Trophoblast cell (in vitro differentiated cells and primary cell): ENCODE results near the gene SLC25A44.

Experiments
- DNase-seq, 2 donors: peaks; one replicate each; pipeline ENCODE4 v3.0.0-alpha.2; 2016
- H2AFZ ChIP-seq: 2 replicates; pipeline ENCODE4 v1.6.1; 2013; ENCODE audit warnings: low read length, moderate library complexity, mild to moderate bottlenecking; ENCODE audit not compliant: insufficient read depth, poor library complexity
- H2AK5ac ChIP-seq: 2 replicates; pipeline ENCODE4 v1.6.1; 2013; ENCODE audit warnings: mild to moderate bottlenecking, low read length
- H2BK120ac ChIP-seq: 2 replicates; pipeline ENCODE4 v1.6.1; 2013; ENCODE audit warnings: low read length, mild to moderate bottlenecking, moderate library complexity; ENCODE audit not compliant: insufficient read depth, poor library complexity
- H2BK12ac ChIP-seq: 2 replicates; pipeline ENCODE4 v1.6.1; 2013; ENCODE audit warnings: mild to moderate bottlenecking, low read length, moderate library complexity
- H2BK5ac ChIP-seq: 2 replicates; pipeline ENCODE4 v1.6.1; 2013; ENCODE audit warnings: low read length, low read depth, moderate library complexity, mild to moderate bottlenecking; ENCODE audit not compliant: poor library complexity
- H3K14ac ChIP-seq: 2 replicates; pipeline ENCODE4 v1.6.1; 2013; ENCODE audit warnings: mild to moderate bottlenecking, low read length
- H3K18ac ChIP-seq: 2 replicates; pipeline ENCODE4 v1.6.1; 2013; ENCODE audit warnings: mild to moderate bottlenecking, low read length
- H3K23ac ChIP-seq: 2 replicates; pipeline ENCODE4 v1.6.1; 2013; ENCODE audit warnings: low read length
- H3K27ac ChIP-seq: 2 replicates; pipeline ENCODE4 v1.5.1; 2013; ENCODE audit warnings: low read depth, mild to moderate bottlenecking, inconsistent platforms, low read length, moderate library complexity
- H3K27me3 ChIP-seq: 2 replicates; pipeline ENCODE4 v1.6.1; 2013; ENCODE audit warnings: inconsistent platforms, mild to moderate bottlenecking, low read length, moderate library complexity; ENCODE audit not compliant: insufficient read depth
- H3K36me3 ChIP-seq, 2 experiments: 1 replicate in 1 of 2; 2 replicates in 1 of 2; pipeline ENCODE4 v1.6.1; 2013; ENCODE audit warnings: low read length in 2 of 2, mild to moderate bottlenecking in 2 of 2, moderate library complexity in 1 of 2; ENCODE audit not compliant: insufficient read depth in 2 of 2, control insufficient read depth in 1 of 2
- H3K4ac ChIP-seq: 2 replicates; pipeline ENCODE4 v1.6.1; 2013; ENCODE audit warnings: low read depth, mild to moderate bottlenecking, low read length, moderate library complexity
- H3K4me1 ChIP-seq, 2 experiments: 1 replicate in 1 of 2; 2 replicates in 1 of 2; pipeline ENCODE4 v1.6.1; 2013; ENCODE audit warnings: low read length in 2 of 2, mild to moderate bottlenecking in 2 of 2, moderate library complexity in 1 of 2; ENCODE audit not compliant: insufficient read depth in 2 of 2, control insufficient read depth in 1 of 2
- H3K4me2 ChIP-seq: 2 replicates; pipeline ENCODE4 v1.6.1; 2013; ENCODE audit warnings: inconsistent platforms, mild to moderate bottlenecking, low read length, moderate library complexity
- H3K4me3 ChIP-seq: 2 replicates; pipeline ENCODE4 v1.5.1; 2013; ENCODE audit warnings: mild to moderate bottlenecking, low read depth, low read length, inconsistent platforms
- H3K79me1 ChIP-seq: one replicate; pipeline ENCODE4 v1.6.1; 2013; ENCODE audit warnings: low read length
- H3K79me2 ChIP-seq: 2 replicates; pipeline ENCODE4 v1.6.1; 2013; ENCODE audit warnings: low read length, mild to moderate bottlenecking; ENCODE audit not compliant: control insufficient read depth, insufficient read depth, poor library complexity
- H3K9ac ChIP-seq: 2 replicates; pipeline ENCODE4 v1.6.1; 2013; ENCODE audit warnings: mild to moderate bottlenecking, low read length
- H3K9me3 ChIP-seq: 2 replicates; pipeline ENCODE4 v1.6.1; 2013; ENCODE audit warnings: low read depth, mild to moderate bottlenecking, control low read depth, inconsistent platforms, low read length; ENCODE audit not compliant: insufficient read depth
- H4K12ac ChIP-seq: 2 replicates; pipeline ENCODE4 v1.6.1; 2013; ENCODE audit warnings: low read depth, mild to moderate bottlenecking, low read length, moderate library complexity
- H4K8ac ChIP-seq: 2 replicates; pipeline ENCODE4 v1.6.1; 2013; ENCODE audit warnings: low read depth, mild to moderate bottlenecking, low read length, moderate library complexity
- H4K91ac ChIP-seq: one replicate; pipeline ENCODE4 v1.6.1; 2013; ENCODE audit warnings: low read depth, mild to moderate bottlenecking, low read length, moderate library complexity
- WGBS: extraction: QIAGEN DNeasy Blood & Tissue Kit; methylation state at CpG from one replicate; pipeline ENCODE4 v1.1.7; 2013; ENCODE audit warnings: missing lambda C conversion rate; ENCODE audit not compliant: insufficient read length, insufficient coverage; ENCODE audit errors: extremely low coverage; 5-methylcytosine and 5-hydroxymethylcytosine counted together

The SLC25A44 gene

DNA sequence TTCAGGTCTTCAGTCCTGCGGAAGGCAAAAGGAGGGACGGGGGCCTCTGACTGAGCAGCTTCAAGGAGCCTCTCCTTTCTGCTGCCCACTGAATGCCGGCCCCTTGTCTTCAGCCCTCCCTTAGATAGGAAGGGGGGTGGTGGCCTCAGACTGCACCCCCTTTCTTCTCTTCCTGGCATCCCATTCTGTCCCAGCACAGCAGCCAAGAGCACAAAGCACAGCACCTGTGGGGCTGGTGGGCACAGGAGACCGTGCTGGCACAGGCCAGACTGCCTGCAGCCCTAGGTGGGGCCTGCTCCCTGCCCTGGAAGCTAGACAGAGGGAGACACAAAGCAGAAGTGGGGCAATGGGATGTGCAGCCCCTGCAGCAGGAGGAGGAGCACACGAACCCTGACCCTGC is 55.7 kb downstream of the SLC25A44 start:
- no peak overlapping the region for H3K18ac ChIP-seq
- H3K27ac ChIP-seq = no peak overlapping the region
- no peaks in the 10 kb centered on the region for H3K27me3 ChIP-seq
- H2BK5ac ChIP-seq = no peak overlapping the region
- H2BK120ac ChIP-seq = no peak overlapping the region
- H3K4me3 ChIP-seq = no peak overlapping the region
- no peaks in the 10 kb centered on the region for H3K79me1 ChIP-seq
- no peak overlapping the region for H2BK12ac ChIP-seq
- no peaks in the 10 kb centered on the region for H3K79me2 ChIP-seq
- H3K36me3 ChIP-seq = peaks cover 55 to 62% of the 10 kb centered on the region in 2 experiments
- peak overlapping the region; percentile 22 for H3K14ac ChIP-seq
- no peak overlapping the region for H3K4me2 ChIP-seq
- H4K8ac ChIP-seq = no peak overlapping the region
- H2AK5ac ChIP-seq = no peak overlapping the region
- peaks cover 19 to 25% of the 10 kb centered on the region in 2 experiments for H3K4me1 ChIP-seq
- no peak for DNase-seq
- no peaks in the 10 kb centered on the region for H3K9me3 ChIP-seq
- no CpG with 5 or more reads among the region's 5 CpGs for WGBS
- H4K12ac ChIP-seq = no peak overlapping the region
- H3K23ac ChIP-seq = no peak overlapping the region
- H3K4ac ChIP-seq = no peak overlapping the region
- H4K91ac ChIP-seq = no peak overlapping the region
- H2AFZ ChIP-seq = no peak overlapping the region
- no peak overlapping the region for H3K9ac ChIP-seq

DNA sequence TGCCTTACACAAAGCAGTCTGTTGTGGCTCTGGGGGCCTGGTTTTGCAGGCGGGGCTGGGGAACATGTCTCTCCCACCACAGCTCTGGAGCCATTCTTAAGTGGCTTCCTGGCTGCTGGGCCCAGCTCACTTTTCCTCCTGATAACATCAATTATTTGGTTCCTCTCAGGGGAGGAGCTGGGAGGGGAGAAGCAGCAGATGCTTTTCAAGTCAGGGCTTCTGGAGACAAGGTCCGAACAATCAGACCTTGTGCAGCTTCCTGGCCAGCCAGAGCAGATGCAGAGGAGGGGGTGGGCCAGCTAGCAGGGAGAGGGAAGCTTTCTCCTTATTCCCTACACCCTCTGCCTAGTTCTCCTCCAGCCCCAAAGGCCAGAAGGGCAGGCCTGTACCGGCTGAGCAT is 57.6 kb downstream of the SLC25A44 start:
- no peaks in the 10 kb centered on the region for H3K27me3 ChIP-seq
- no peak for DNase-seq
- H3K18ac ChIP-seq = no peak overlapping the region
- H3K4me3 ChIP-seq = no peak overlapping the region
- H3K4ac ChIP-seq = no peak overlapping the region
- peak overlapping the region; percentile 27 for H3K4me2 ChIP-seq
- H3K36me3 ChIP-seq = peaks cover 60 to 72% of the 10 kb centered on the region in 2 experiments
- H2AK5ac ChIP-seq = no peak overlapping the region
- H3K4me1 ChIP-seq = peaks cover 19 to 25% of the 10 kb centered on the region in 2 experiments
- no peak overlapping the region for H4K8ac ChIP-seq
- H2BK5ac ChIP-seq = no peak overlapping the region
- no peaks in the 10 kb centered on the region for H3K79me1 ChIP-seq
- H4K12ac ChIP-seq = no peak overlapping the region
- H2BK120ac ChIP-seq = no peak overlapping the region
- no peaks in the 10 kb centered on the region for H3K9me3 ChIP-seq
- no peak overlapping the region for H4K91ac ChIP-seq
- WGBS = no CpG with 5 or more reads among the region's 3 CpGs
- H3K23ac ChIP-seq = no peak overlapping the region
- H3K9ac ChIP-seq = no peak overlapping the region
- H3K27ac ChIP-seq = peak overlapping the region; percentile 67
- no peak overlapping the region for H3K14ac ChIP-seq
- no peak overlapping the region for H2AFZ ChIP-seq
- no peak overlapping the region for H2BK12ac ChIP-seq
- no peaks in the 10 kb centered on the region for H3K79me2 ChIP-seq

DNA sequence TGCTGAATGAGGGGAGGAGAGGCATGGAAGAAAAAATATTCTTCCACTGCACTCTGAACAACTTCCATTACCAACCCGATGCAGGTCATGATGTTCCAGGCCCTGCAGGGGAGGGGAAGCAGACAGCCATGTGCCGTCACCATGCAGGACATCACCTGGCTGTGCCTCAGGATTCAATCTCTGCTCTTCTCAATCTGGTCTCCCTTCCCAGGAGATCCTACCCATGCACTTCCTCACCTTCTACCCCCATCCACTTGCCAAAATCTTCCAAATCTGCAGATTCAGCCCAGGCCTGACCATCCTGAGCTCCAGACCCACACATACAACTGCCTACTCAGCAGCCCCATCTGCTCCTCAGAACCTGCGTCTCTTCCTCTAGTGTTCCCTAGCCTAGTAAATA is 59.7 kb downstream of the SLC25A44 start:
- Histone ChIP-seq H3K79me2 (no peaks in the 10 kb centered on the region), H3K4ac (no peak overlapping the region), H3K4me1 (peaks cover 19 to 25% of the 10 kb centered on the region in 2 experiments), H3K9me3 (no peaks in the 10 kb centered on the region), H2AK5ac (no peak overlapping the region), H3K36me3 (peaks cover 68 to 80% of the 10 kb centered on the region in 2 experiments), H3K27ac (no peak overlapping the region), H3K23ac (no peak overlapping the region), H3K14ac (no peak overlapping the region), H2AFZ (no peak overlapping the region), H2BK5ac (no peak overlapping the region), H4K8ac (no peak overlapping the region), H3K27me3 (no peaks in the 10 kb centered on the region), H4K12ac (no peak overlapping the region), H3K79me1 (no peaks in the 10 kb centered on the region), H2BK12ac (no peak overlapping the region), H3K4me2 (no peak overlapping the region), H3K4me3 (no peak overlapping the region), H3K18ac (no peak overlapping the region), H2BK120ac (no peak overlapping the region), H3K9ac (no peak overlapping the region), H4K91ac (no peak overlapping the region)
- DNase-seq = no peak
- no CpG with 5 or more reads among the region's 3 CpGs for WGBS

DNA sequence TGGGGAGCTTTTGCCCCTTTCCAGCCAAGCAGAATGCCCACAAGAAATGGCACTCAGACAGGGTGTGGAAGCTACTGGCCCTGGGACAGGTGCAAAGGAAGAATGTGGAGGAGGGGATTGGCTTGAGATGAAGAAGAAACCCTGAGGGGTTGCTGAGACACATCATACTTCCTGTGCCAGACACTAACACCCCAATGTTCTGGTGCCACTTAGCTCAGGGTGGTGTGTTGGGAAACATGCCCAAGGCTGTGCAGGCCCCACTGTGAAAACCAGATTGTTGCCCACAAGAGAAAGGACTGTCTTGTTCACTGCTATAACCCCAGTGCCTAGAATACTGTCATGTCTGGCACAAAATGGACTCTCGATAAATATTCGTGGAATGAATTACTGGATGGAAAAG is 63.8 kb downstream of the SLC25A44 start:
- Histone ChIP-seq H3K9ac (no peak overlapping the region), H3K9me3 (no peaks in the 10 kb centered on the region), H4K12ac (no peak overlapping the region), H3K36me3 (peaks cover 73 to 78% of the 10 kb centered on the region in 2 experiments), H3K4me3 (no peak overlapping the region), H3K14ac (no peak overlapping the region), H2AFZ (no peak overlapping the region), H2BK5ac (no peak overlapping the region), H3K4me2 (no peak overlapping the region), H2BK12ac (no peak overlapping the region), H3K18ac (no peak overlapping the region), H4K8ac (no peak overlapping the region), H2AK5ac (no peak overlapping the region), H3K27me3 (no peaks in the 10 kb centered on the region), H3K27ac (no peak overlapping the region), H2BK120ac (no peak overlapping the region), H3K4me1 (peaks cover 0 to 3% of the 10 kb centered on the region in 2 experiments), H3K4ac (no peak overlapping the region), H3K79me1 (no peaks in the 10 kb centered on the region), H4K91ac (no peak overlapping the region), H3K79me2 (no peaks in the 10 kb centered on the region), H3K23ac (no peak overlapping the region)
- no peak for DNase-seq
- no CpG with 5 or more reads among the region's 2 CpGs for WGBS
